Fibroblast of skin of left biceps (primary cell): ENCODE data around the gene MAN1A2.
"Not testable (repeated sequence)": the region's sequence is repeated elsewhere in the genome, so short reads cannot be mapped to it uniquely, and the experiment has no call there.

Experiments
- DNase-seq, 2 experiments: peaks; one replicate each; pipeline ENCODE4 v3.0.0-alpha.2; 2013; ENCODE audit warnings: low read depth in 2 of 2

MAN1A2 gene

DNA sequence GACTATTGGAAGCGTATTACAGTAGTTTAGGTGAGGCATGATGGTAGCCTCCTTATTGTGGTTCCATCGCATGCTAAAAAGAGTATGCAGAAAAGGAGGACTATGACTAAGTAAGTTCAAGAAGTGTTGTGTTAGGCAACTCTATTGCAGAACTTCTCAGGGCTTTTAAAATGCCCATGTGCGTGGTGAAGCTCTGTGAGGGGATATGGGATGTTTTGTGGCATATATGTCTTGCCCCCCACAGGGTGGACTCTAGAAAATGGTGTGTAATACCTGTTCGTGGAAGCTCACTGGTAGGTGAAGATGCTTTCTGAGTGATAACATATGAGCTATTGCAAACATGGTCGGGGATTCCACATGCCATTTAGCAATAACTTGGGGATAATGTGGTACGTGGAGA is 31.7 kb downstream of the MAN1A2 start:
- no peak for DNase-seq

DNA sequence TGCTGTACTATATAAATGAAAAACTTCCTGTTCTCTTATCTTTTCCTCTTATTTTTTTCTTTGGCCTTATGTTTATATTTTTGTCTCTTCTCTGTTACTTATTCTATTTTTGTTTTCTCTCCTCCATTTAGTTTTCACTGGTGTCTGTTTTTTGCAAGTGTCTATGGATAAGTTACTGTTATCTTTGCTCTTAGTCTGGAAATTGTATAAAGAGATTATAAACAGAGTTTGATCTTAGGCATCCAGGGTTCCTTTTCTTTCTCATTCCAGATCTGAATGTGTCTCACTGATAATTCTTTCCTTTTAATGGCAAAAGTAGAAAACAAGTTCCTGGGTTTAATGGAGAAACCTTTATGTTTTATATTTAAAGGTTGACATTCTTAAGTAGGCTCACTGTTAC is 34.5 kb downstream of the MAN1A2 start:
- no peak for DNase-seq

DNA sequence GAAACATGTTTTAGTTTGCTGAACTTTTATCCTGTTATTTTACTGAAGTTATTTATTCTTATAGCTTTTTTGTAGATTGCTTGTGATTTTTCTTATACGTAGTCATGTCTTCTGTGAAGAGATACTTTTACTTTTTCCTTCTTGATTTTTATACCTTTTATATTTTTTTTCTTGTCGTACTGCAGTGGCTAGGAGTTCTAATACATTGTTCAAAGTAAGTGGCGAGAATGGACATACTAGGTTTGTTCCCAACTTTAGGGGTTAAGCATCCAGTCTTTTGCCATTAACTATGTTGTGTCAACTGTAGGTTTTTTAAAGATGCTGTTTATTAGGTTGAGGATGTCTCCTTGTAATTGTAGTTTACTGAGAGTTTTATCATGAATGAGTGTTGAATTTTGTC is 36.3 kb downstream of the MAN1A2 start:
- no peak for DNase-seq

DNA sequence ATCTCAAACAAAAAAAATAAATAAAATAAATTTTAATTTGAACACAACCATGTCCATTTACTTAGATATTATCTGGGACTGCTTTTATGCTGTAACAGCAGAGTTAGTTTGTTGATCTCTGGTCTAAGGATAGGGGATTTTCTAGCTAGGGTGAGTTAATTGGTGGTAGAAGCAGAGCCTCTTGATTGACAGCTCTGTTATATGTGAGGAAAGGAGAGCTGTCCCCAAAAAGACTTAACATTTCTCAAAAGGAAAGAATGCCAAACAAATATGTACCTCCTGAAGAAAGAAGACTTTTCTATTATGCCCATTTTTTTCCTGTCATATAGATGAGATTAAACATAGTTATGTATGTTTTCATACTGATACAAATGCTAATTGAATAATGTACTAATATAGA is 37.8 kb downstream of the MAN1A2 start:
- no peak for DNase-seq

DNA sequence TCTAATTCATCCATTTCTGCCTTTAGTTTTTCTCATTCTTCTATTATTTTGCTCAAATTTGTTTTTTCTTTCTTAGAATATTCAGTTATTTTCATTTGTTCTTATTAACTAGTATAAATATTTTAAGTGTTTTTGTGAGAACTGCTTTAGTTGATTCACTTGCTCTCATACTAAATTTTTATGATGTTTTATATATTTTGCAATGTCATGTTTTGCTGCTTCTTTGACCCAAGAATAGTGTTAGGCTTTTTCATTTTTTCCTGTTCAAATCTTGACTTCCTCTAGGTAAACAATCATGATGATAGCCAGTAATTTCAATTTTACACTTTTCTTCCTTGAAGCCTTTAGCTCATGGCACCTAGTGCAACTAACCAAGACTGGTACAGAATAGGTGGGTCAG is 45.2 kb downstream of the MAN1A2 start:
- DNase-seq, result no peak

DNA sequence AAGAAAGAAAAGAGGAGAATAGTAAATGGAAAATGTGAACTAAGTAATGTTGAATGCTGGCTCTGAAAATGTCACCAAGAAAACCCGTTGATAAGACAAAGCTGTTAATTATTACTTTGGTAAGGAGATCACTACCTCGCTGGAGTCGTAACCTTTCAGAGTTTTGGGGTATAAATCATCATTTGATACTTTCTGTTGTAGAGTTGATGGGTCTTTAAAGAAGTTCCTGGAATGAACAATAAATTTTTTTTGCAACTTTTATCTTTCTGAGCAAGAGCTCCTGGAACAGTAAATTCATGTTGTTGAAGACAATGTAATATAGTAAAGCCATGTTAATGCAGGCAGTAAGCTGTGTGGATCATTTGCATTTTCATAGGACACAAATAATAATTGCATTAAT is 46.2 kb downstream of the MAN1A2 start:
- DNase-seq, result no peak

DNA sequence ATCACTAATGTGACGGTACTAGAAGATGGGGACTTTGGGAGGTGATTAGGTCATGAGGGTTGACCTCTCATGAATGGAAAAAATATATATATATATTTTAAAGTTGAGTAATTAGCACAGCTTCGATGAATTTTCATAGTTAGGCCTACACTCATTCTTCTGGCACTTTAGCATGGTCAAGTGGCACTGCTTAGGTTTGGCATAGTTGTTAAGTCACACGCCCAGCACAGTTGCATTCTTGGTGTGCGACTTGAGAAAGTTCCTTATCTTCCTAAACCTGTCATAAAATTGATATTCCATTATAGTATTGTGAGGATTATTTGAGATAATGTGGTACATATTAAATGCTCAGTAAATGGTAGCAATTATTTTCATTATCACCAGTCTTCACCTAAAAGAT is 47.7 kb downstream of the MAN1A2 start:
- DNase-seq, result no peak

DNA sequence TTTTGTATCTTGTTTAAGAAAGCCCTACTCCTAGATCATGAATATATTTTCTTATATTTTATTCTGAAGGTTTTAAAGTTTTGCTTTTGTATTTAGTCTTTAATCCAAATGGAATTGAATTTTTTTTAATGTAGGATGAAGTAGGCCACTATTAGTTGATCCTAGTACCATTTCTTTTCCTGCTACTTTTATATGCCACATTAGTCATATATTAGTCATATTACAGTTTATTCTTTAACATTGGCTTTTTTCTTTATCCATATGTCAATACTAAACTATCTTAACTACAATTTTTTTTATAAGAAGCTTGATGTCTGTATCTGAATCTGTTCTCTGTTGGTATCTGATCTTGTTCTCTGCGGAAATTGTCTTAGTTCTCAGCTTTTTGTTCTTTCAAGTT is 48.8 kb downstream of the MAN1A2 start:
- no peak for DNase-seq

DNA sequence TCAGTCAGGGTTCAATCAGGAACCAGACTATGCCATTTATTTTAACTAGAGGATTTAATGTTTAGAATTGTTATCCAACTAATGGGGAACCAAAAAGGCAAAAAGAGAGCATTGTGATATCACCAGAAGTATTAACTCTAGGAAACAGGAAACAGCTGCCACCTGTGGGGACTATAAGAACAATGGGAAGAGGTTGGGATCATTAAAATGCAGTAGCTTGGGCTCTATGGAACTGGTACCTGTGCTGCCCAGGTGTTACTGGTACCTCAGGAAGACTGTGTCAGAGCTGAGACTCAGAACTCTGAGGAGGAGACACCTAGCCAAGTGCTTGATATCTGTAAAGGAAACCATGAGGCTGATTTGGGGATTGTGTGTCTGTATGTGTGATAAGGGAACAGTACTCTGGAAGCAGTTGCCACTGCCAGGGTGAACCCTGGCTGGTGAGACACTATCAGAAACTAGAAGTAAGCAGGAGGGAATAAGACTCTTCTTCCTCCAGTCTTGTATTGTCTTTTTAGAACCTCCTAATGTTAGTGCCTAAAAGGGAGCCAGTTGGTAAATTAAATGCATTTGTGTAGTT is 49.4 kb downstream of the MAN1A2 start:
- DNase-seq, result no peak

DNA sequence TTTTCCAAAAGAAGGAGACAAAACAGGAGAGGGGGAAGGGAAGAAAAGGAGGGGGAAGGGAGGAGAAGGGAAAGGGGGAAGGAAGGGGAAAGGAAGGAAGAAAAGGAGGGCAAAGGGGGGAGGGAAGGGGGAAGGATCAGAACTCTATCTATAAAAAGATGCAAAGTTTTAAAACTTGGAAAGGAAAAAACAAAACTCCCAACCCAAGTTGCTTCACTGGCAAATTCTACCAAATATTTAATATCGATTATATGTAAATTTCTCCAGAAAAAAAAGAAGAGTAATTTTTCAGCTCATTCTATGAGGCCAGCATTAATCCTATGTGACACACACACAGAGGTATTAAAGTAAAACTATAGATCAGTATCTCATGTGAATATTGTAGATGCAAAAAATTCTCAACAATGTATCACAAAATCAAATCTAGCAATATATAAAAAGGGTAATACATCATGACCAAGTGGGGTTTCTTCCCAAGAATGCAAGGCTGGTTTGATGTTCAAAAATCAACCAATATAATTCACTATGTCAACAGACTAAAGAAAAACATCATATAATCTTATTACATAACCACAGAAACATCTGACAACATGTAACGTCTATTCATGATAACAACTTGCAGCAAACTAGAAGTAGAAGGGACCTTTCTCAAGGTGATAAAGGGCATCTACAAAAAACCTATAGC is 57.9 kb downstream of the MAN1A2 start:
- DNase-seq, result no peak

DNA sequence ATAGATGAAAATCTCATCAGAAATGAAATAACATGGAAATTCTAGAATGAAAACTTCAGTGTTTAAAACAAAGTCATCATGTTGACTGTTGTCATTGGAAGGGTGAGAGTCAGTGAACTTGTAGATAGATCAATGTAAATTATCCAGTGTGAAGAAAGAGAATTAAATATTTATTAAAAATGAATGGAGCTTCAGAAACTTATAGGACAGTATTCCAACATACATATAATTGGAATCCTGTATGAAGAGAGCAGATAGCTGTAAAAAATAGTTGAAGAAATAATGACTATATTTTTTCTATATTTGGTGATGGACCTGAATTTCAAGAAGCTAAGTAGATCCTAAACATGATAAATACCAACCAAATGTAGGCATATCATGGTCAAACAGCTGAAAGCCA is 60.0 kb downstream of the MAN1A2 start:
- DNase-seq, result no peak

DNA sequence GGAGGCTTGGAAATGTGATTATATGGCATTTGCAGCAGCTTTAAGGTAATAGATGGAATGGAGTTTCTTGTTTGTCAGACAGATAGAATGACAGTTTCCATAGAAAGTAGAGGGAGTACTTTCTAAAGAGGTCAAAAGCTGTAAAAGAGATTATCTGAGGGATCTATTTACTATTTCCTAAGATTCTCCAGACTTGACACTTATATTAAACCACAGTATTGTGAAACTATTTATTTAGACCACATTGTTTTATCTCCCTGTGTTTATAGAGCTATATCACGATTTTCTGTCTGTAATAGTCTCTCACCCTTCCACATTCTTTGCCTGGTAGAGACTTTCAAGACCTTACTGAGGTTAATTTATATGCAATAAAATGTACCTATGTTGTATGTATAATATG is 66.7 kb downstream of the MAN1A2 start:
- no peak for DNase-seq

DNA sequence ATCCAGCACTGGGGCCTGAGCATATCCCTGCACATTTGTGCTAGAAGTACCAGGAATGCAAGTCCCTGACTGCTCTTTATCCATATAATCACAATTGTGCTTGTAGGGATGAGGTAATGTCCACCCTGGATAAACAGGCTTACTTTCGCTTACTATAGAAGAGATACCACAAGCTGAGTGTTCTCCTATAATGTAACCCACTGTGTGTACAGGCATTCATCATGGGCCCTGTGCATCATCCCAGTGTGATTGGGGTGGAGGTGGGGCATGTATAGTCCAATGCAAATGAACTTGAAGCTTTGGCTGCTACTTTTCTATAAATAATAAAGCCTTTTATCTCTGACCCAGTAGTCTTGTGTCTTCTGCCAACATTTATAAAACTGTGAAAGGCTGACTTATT is 69.3 kb downstream of the MAN1A2 start:
- DNase-seq, result no peak

DNA sequence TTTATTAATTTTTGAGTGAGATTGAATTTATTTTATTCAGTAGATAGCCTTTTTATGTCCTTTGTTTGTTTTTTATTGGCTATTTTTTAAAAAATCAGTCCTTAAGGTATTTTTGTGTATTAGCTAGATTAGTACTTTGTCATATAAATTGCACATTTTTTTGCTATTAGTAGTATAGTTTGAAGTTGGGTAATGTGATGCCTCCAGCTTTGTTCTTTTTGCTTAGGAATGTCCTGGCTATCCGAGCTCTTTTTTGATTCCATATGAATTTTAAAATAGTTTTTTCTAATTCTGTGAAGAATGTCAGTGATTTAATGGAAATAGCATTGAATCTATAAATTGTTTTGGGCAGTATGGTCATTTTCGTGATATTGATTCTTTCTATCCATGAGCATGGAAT is 80.4 kb downstream of the MAN1A2 start:
- no peak for DNase-seq

DNA sequence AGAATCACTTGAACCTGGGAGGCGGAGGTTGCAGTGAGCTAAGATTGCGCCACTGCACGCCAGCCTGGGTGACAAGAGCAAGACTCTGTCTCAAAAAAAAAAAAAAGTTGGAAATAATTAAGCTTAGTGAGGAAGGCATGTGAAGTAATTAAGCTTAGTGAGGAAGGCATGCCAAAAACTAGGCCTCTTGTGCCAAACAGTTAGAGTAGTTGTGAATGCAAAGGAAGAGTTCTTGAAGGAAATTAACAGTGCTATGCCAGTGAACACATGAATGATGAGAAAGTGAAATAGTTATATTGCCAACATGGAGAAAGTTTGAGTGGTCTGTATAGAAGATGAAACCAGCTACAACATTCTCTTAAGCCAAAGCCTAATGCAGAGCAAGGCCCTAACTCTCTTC is 85.0 kb downstream of the MAN1A2 start:
- no peak for DNase-seq

DNA sequence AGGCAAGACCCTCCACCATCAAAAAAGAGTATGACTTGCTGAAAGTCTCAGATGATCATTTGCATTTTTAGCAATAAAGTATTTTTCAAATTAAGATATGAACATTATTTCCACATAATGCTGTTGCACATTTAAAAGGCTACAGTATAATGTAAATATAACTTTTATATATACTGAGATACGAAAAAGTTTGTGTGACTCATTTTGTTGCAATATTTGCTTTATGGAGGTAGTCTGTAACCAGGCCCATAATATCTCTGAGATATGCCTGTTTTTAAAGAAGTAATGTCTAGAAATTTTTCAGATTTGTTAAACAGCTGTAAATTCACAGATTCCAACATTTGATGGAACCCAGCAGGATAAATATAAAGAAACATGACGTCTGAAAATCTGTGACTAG is 86.7 kb downstream of the MAN1A2 start:
- DNase-seq, result no peak

DNA sequence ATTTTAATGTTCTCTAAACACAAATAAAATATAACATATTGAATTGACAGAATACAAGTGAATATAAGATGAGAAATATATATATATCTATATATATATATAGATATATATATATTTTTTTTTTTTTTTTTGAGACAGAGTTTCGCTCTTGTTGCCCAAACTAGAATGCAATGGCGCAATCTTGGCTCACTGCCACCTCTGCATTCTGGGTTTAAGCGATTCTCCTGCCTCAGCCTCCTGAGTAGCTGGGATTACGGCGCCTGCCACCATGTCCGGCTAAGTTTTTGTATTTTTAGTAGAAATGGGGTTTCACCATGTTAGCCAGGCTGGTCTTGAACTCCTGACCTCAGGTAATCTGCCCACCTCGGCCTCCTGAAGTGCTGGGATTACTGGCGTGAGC is 91.2 kb downstream of the MAN1A2 start:
- not testable (repeated sequence) for DNase-seq

DNA sequence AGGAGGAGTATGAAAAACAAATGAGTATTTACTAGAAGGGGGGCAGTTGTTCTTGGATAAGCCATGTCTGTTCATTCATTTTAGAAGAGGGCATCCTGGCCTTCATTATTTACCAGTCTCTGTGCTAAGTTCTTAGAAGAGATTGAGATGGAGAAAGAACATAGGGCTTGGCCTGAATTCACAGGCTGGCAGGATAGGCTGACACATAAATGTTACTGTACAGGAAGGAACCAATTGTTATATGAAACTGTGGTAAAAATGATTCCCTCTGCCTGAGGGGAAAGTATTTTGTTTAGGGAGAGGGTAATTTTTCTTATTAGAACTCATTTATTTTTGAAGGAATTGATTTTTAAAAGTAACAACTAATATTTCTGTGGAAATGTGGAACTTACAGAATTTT is 99.5 kb downstream of the MAN1A2 start:
- no peak for DNase-seq

DNA sequence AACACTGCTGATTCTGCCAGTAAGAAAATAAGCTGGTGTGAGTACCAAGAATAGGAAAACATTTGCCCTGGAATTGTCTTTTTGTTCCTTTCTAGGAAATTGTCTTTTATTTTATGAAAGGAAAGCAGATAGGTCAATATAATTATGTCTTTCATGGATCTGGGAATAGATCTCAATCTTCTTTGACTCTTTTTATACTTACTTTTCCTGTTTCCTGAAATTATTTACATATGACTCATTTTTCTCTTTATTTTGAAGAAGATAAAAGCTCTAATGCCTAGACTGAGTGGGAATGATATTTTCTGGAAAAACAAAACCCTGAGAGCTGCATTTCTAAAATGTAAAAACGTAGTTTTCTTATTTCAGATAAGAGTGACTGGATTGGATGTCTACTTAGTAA is 100.1 kb downstream of the MAN1A2 start:
- DNase-seq, result no peak

DNA sequence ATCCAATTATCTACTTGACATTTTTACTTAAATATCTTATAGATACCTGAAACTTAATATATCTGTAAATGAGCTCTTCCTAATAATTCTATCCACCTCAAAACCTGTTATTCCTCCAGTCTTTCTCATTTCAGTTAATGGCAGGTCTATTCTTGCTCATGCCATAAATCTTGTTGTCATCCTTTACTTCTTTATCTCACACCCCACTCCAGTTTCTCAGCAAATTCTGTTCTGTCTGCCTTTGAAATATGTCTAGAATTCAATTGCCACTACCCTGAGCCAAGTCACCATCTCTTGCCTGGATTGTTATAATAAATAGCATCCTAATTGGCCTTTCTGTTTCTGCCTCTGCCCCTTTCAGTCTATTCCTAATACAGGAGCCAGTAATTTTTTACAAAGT is 105.8 kb downstream of the MAN1A2 start:
- no peak for DNase-seq

DNA sequence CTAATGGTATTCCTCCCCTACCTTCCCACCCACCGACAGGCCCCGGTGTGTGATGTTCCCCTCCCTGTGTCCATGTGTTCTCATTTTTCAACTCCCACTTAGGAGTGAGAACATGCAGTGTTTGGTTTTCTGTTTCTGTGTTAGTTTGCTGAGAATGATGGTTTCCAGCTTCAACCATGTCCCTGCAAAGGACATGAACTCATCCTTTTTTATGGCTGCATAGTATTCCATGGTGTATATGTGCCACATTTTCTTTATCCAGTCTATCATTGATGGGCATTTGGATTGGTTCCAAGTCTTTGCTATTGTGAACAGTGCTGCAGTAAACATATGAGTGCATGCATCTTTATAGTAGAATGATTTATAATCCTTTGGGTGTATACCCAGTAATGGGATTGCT is 108.2 kb downstream of the MAN1A2 start:
- not testable (repeated sequence) for DNase-seq

DNA sequence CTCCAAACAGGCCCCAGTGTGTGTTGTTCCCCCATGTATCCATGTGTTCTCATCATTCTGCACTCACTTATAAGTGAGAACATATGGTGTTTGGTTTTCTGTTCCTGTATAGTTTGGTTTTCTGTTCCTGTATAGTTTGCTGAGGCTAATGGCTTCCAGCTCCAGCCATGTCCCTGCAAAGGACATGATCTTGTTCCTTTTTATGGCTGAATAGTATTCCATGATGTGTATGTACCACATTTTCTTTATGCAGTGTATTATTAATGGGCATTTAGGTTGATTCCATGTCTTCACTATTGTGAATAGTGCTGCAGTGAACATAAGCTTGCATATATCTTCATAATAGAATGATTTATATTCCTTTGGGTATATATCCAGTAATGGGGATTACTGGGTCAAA is 111.8 kb downstream of the MAN1A2 start:
- no peak for DNase-seq

DNA sequence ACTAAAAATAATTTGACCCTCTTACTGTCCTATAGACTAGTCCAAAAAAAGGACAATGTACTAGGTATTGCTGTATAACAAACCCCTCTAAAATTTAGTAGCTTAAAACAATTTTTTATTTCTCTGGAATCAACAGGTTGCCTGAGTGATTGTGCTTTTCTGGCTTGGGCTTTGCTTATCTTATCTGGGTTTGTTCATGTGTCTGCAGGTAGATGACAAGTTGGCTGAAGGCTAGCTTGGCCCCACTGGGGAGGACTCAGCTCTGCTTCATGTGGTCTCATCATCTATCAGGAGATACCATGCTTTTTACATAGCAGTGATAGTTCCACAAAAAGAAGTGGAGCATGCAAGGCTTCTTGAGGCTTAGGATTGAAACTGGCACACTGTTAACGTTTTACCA is 114.2 kb downstream of the MAN1A2 start:
- no peak for DNase-seq

DNA sequence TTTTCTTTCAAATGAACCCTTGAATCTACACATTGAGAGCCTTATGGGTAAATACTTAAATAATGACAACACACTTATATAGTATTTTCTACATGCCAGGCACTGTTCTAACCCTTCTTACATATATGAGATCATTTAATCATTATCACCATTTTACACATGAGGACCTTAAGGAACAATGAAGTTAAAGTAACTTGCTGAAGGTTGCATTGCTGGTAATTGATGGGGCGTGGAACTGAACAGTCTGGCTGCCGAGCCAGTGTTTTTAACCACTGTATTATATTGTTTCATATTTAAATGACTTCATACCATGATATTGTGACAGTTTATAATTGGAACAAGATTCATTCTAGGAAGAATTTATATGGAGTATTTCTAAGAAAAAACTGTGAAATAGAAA is 126.7 kb downstream of the MAN1A2 start:
- no peak for DNase-seq
